Embryonic facial prominence (tissue), 1 donor: ENCODE data around the gene FANCD2.
A peak's percentile ranks its signal among the peaks of the same experiment; 100 is the strongest.
"Not testable (repeated sequence)": the region's sequence is repeated elsewhere in the genome, so short reads cannot be mapped to it uniquely, and the experiment has no call there.

Experiments
- DNase-seq: peaks from one replicate; pipeline ENCODE4 v3.0.0-alpha.2; 2016; ENCODE audit errors: extremely low spot score

The FANCD2 gene

DNA sequence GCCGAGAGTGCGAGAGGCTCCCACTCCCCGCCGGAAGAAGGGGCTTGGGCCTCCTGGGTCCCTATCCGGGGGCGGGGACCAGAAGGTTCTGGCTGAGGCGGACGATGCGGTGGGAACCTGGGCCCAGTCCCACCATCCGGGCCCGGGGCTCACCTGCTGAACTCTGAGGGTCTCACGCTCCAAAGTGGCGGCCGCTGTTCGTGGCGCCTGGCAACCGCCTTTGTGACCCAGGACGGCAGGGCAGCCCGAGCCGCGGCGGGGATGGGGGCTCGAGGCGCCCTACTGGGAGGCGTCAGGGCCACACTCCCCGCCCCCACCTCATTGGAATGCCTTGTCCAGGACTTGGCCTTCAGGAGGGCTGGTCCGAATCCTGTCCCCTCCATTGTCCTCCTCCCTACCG lies 81.9 kb downstream of the FANCD2 start, which contains the start of gene FANCD2OS:
FANCD2OS (minus strand) TSS at position 165 of the 400 bp plus-strand sequence. CDS start 3,481 bp downstream, outside the sequence.
- DNase-seq: no peak

GRCh38 chr3:10115326-10116137 lies 89.3 kb downstream of the FANCD2 start, which contains the start of gene BRK1:
Gene BRK1 (plus strand): TSS chr3:10115675. CDS start chr3:10115702, 27 bp downstream.
- peak; percentile 95 for DNase-seq

GRCh38 chr3:10116138-10116460 lies 89.9 kb downstream of the FANCD2 start:
- no peak for DNase-seq

GRCh38 chr3:10116928-10117327 lies 90.7 kb downstream of the FANCD2 start:
- DNase-seq: no peak

- DNase-seq: no peak
Observed at GRCh38 chr3:10119376-10119775, 93.1 kb downstream of the FANCD2 start.

GRCh38 chr3:10121064-10121463 lies 94.8 kb downstream of the FANCD2 start:
- no peak for DNase-seq

- no peak for DNase-seq
Observed at GRCh38 chr3:10122724-10123123, 96.5 kb downstream of the FANCD2 start.

DNA sequence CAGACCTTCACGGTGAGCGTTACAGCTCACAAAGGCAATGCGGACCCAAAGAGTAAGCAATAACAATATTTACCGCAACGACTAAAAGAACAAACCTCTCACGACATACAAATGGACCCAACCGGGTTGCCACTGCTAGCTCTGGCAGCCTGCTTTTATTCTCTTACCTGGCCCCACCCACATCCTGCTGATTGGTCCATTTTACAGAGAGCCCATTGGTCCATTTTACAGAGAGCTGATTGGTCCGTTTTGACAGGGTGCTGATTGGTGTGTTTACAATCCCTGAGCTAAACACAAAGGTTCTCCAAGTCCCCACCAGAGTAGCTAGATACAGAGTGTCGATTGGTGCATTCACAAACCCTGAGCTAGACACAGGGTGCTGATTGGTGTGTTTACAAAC lies 109.6 kb downstream of the FANCD2 start:
- not testable (repeated sequence) for DNase-seq

DNA sequence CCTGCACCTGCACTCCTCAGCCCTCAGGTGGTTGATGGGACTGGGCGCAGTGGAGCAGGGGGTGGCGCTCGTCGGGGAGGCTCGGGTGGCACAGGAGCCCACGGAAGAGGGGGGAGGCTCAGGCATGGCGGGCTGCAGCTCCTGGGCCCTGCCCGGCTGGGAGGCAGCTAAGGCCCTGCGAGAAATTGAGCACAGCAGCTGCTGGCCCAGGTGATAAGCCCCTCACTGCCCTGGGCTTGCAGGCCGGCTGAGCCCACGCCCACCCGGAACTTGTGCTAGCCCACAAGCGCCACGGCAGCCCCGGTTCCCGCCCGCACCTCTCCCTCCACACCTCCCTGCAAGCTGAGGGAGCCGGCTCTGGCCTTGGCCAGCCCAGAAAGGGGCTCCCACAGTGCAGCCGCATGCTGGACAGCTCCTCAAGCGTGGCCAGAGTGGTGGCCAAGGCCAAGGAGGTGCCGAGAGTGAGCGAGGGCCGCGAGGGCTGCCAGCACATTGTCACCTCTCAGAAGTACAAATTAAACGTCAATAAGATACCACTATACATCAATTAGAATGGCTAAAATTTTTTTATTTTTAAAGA lies 110.3 kb downstream of the FANCD2 start:
- no peak for DNase-seq

GRCh38 chr3:10137178-10137577 lies 110.9 kb downstream of the FANCD2 start:
- DNase-seq: no peak

DNA sequence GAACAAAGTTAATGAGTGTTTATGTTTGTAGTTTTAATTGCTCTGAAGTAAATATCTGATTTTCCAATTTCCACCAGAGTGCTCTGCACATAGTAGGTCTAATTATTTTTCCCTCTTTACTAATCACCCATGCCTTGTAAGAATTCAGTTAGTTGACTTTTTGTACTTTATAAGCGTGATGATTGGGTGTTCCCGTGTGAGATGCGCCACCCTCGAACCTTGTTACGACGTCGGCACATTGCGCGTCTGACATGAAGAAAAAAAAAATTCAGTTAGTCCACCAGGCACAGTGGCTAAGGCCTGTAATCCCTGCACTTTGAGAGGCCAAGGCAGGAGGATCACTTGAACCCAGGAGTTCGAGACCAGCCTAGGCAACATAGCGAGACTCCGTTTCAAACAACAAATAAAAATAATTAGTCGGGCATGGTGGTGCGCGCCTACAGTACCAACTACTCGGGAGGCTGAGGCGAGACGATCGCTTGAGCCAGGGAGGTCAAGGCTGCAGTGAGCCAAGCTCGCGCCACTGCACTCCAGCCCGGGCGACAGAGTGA lies 114.8 kb downstream of the FANCD2 start:
- DNase-seq: no peak

DNA sequence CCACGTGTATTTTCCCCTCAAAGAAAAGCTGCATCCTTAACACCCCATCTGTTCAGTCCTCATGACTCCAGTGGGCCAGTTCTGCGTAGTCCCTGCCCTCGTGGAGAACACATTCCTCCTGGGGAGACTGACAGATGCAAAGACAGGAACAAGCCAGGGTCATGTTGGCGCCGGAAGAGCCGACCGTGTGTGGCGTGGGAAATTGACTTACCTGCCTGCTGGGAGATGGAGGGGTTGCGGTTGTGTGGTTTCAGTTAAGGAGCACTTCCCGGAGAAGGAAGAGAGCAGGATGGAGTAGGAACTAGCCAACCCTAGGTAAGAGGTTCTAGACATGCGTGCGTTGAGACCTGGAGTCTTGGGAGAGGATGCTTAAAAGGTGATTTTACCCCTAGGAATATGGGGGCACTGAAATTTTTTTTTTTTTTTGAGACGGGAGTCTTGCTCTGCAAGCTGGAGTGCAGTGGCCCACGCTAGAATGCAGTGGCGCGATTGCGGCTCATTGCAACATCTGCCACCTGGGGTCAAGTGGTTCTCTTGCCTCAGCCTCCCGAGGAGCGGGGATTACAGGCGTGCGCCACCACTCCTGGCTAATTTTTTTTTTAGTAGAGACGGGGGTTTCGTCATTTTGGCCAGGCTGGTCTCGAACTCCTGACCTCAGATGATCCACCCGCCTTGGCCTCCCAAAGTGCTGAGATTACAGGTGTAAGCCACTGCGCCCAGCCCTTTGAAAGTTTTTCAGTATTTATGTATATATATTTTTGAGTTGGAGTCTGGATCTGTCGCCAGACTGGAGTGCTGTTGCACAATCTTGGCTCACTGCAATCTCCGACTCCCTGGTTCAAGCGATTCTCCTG lies 116.7 kb downstream of the FANCD2 start:
- DNase-seq: no peak

DNA sequence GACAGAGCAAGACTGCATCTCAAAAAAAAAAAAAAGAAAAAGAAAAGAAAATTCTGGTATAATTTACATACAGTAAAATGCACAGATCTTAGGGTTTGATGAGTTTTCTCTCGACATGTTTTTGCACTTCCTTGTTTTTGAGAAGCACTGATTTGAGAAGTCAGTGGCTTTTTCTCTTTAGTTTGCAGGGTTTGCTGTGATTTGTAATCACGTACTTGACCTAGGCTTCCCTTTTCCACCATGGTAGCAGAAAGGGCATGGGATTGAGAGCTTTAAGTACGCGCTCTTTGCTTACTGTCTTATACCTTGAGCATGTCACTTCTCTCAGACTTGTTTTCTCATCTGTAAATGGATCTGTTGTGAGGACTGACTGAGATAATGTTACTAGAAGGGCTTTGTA lies 119.4 kb downstream of the FANCD2 start:
- no peak for DNase-seq

- no peak for DNase-seq
Observed at GRCh38 chr3:10149226-10149625, 123.0 kb downstream of the FANCD2 start.

- no peak for DNase-seq
Observed at GRCh38 chr3:10150987-10151386, 124.8 kb downstream of the FANCD2 start.
